HepG2 (cell line): ENCODE measurements around the gene FITM1. TPM values are rescaled to one million over a fixed set of nuclear protein-coding genes. Genes with fewer than 3 reads are reported as not detected.
A peak's percentile ranks its signal among the peaks of the same experiment; 100 is the strongest.

Experiments
- AHDC1 ChIP-seq: sonication (generic); formaldehyde crosslinking; IDR thresholded peaks from 2 replicates; pipeline ENCODE4 v1.5.1; 2020; ENCODE audit warnings: mild to moderate bottlenecking, missing genetic modification reagents, borderline replicate concordance
- AKAP8 ChIP-seq: sonication (generic); formaldehyde crosslinking; IDR thresholded peaks from 2 replicates; pipeline ENCODE4 v1.5.1; 2020; ENCODE audit warnings: mild to moderate bottlenecking, missing genetic modification reagents
- ARNTL ChIP-seq: sonication (generic); formaldehyde crosslinking; IDR thresholded peaks from 2 replicates; pipeline ENCODE4 v1.4.0; 2020; ENCODE audit warnings: mild to moderate bottlenecking, missing genetic modification reagents
- HOMEZ ChIP-seq: IDR thresholded peaks from 2 replicates; pipeline ENCODE4 v1.6.1; 2016; ENCODE audit warnings: low read depth
- RCOR2 ChIP-seq: IDR thresholded peaks from 2 replicates; pipeline ENCODE4 v1.6.1; 2016; ENCODE audit warnings: missing biosample characterization, missing genetic modification reagents
- SMAD3 ChIP-seq: sonication (generic); formaldehyde crosslinking; IDR thresholded peaks from 2 replicates; pipeline ENCODE4 v1.4.0; 2020; ENCODE audit warnings: missing genetic modification reagents
- TARDBP ChIP-seq: sonication (generic); formaldehyde crosslinking; IDR thresholded peaks from 2 replicates; pipeline ENCODE4 v1.8.0; 2022; ENCODE audit warnings: mild to moderate bottlenecking, missing genetic modification reagents
- THAP9 ChIP-seq: sonication (generic); formaldehyde crosslinking; IDR thresholded peaks from 2 replicates; pipeline ENCODE4; 2020; ENCODE audit warnings: missing genetic modification reagents, mild to moderate bottlenecking, borderline replicate concordance
- ZBED4 ChIP-seq: sonication (generic); formaldehyde crosslinking; IDR thresholded peaks from 2 replicates; pipeline ENCODE4 v1.4.0; 2020; ENCODE audit warnings: missing genetic modification reagents, borderline replicate concordance
- ZNF350 ChIP-seq: sonication (generic); formaldehyde crosslinking; IDR thresholded peaks from 2 replicates; pipeline ENCODE4 v1.4.0; 2020; ENCODE audit warnings: mild to moderate bottlenecking, low read depth, missing genetic modification reagents, borderline replicate concordance
- ZNF547 ChIP-seq: sonication (generic); formaldehyde crosslinking; IDR thresholded peaks from 2 replicates; pipeline ENCODE4 v1.5.1; 2020; ENCODE audit warnings: mild to moderate bottlenecking, missing genetic modification reagents
- ZNF598 ChIP-seq: sonication (generic); formaldehyde crosslinking; IDR thresholded peaks from 2 replicates; pipeline ENCODE4 v1.5.1; 2020; ENCODE audit warnings: mild to moderate bottlenecking, missing genetic modification reagents, borderline replicate concordance
- ZNF674 ChIP-seq: sonication (generic); formaldehyde crosslinking; IDR thresholded peaks from 2 replicates; pipeline ENCODE4 v1.5.0; 2020; ENCODE audit warnings: low read depth, mild to moderate bottlenecking, missing genetic modification reagents
- ZNF746 ChIP-seq: sonication (generic); formaldehyde crosslinking; IDR thresholded peaks from 2 replicates; pipeline ENCODE4 v1.8.0; 2022; ENCODE audit warnings: mild to moderate bottlenecking, missing genetic modification reagents
- ZNF839 ChIP-seq: sonication (generic); formaldehyde crosslinking; IDR thresholded peaks from 2 replicates; pipeline ENCODE4 v1.4.0; 2020; ENCODE audit warnings: missing genetic modification reagents, mild to moderate bottlenecking, borderline replicate concordance
- polyA plus RNA-seq, 8 experiments: library from polyadenylated mRNA; depleted of rRNA in 3 of 8; stranded (reverse) in 7 of 8; unstranded in 1 of 8; fragments of >200 nt; fragmentation: Illumina TruSeq in 4 of 8; extraction: Trizol in 4 of 8; gene quantifications; 2 replicates each; pipeline versions ENCODE4 v1.2.1 to v1.2.3, GENCODE V29; 2011 to 2016; ENCODE audit warnings: low read depth in 4 of 8, missing spikeins in 1 of 8, mixed read lengths in 1 of 8; ENCODE audit not compliant: insufficient read depth in 1 of 8
- total RNA-seq, 5 experiments: library from RNA; depleted of rRNA; stranded (reverse); fragments of >200 nt; fragmentation: Illumina TruSeq; extraction: Trizol; gene quantifications; 2 replicates each; pipeline ENCODE4 v1.2.3, GENCODE V29; 2016; ENCODE audit warnings: low read depth in 1 of 5

FITM1 gene
- total and polyA plus RNA-seq, 2 of the 13 experiments (the other 11 are each of a cell fraction or from before 2014, with no cell fraction given) = 2.7 to 5.8 TPM

- TF ChIP-seq ZBED4 (CRISPR knock-in tag) = peak; percentile 9
- TF ChIP-seq ZNF598 (CRISPR knock-in tag) = no peak
- TF ChIP-seq ZNF350 (CRISPR knock-in tag) = no peak
- no peak for TF ChIP-seq ZNF547 (CRISPR knock-in tag)
- TF ChIP-seq RCOR2 = no peak
- TF ChIP-seq AKAP8 (CRISPR knock-in tag) = no peak
- no peak for TF ChIP-seq ZNF746
- no peak for TF ChIP-seq SMAD3
- TF ChIP-seq ZNF839 = peak; percentile 45; the same call in 1 of the 2 replicates
- TF ChIP-seq THAP9 = peak; percentile 9; the same call in 1 of the 2 replicates
- peak; percentile 54; the same call in 1 of the 2 replicates for TF ChIP-seq ZNF674 (CRISPR knock-in tag)
- no peak for TF ChIP-seq AHDC1 (CRISPR knock-in tag)
- TF ChIP-seq TARDBP = no peak
- TF ChIP-seq HOMEZ = no peak
- no peak for TF ChIP-seq ARNTL (CRISPR knock-in tag)
These were observed 14.9 kb upstream of the FITM1 start (continued) for GRCh38 chr14:24115422-24116127.
